Erythroblast (primary cell): ENCODE results near the gene NFKBIE.

Experiments used
- GATA1 ChIP-seq: IDR thresholded peaks from 2 replicates; pipeline ENCODE4 v1.6.1; 2011; ENCODE audit warnings: low read depth, mild to moderate bottlenecking, control low read depth, low read length, moderate library complexity
- POLR2A ChIP-seq: IDR thresholded peaks from 2 replicates; pipeline ENCODE4 v1.6.1; 2011; ENCODE audit warnings: mild to moderate bottlenecking, low read length

DNA sequence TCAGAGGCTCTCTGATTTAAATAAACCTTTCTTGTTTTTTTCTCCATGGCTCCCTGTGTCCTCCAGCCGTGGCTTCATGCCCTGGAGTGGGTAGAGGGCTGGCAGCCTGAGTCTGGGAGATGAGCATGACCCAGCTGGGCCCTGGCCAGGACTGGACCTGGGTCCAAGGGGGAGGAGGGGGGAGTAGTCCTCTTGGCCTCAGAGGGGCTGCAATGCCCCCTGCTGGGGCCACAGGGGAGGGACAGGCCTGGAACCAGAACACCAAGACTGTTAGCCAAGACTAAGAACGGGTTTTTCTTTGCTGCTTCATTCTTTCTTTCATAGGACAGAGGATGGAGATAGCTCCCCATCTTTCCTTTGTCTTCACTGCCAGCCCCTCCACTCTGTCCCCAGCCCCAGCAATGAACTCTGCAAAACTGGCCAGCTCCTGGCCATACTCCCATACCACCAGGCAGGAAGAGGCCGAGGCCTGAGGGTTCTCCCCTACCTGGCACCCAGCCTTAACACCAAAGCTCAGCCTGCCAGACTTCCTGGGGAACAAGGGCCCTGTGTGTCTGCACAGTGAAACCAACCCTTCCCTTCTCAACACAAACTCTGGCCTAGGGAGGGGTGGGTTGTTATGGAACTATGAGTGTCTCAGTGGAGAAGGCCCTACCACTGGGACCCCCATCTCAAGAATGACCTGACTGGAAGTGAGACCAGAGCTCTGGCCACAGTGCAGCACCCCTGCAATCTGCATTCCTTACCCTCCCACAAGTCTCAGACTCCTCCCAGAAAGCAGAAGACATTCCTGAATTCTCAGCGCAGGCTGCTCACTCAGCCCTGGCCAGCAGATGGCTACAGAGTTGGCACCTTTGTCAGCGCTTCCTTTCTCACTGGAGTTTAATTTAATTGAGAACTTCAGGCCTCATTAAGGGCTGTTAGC lies 31.0 kb downstream of the NFKBIE start:
- no peak for TF ChIP-seq POLR2A
- no peak for TF ChIP-seq GATA1
